ENCODE data around the gene RNF20.

DNA sequence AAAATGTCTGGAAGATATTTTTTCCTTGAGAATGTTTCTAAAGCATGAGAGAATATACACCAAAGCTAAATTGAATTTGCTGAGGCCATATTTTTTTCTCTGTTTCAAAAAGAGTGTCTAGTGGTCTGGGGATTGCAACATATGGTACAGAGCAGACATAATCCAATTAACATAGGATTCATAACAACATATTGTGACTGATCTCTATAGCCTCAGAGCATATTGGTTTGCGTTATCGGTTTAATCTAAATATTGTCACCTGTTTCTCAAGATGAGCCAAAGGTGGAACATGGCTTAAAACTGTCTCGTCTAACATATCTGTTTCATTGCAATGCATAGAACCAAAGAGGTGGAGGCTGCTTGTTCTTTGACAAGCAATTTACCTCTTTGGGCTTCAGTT is 57.2 kb downstream of the RNF20 start:
- TF ChIP-seq CTCF (IDR thresholded peaks at IDR 0.05) (no peak), EZH2 (IDR thresholded peaks at IDR 0.05) (no peak), EZH2phosphoT487 (IDR thresholded peaks at IDR 0.05) (no peak)

Data from neural progenitor cell (in vitro differentiated cells).